Caco-2 (cell line): Measurements from ENCODE around the gene PAAF1. TPM values are rescaled to one million over a fixed set of nuclear protein-coding genes. Genes with fewer than 3 reads are reported as not detected.
A peak's percentile ranks its signal among the peaks of the same experiment; 100 is the strongest.

Source experiments
- BruUV-seq: library from RNA; stranded (reverse); fragments of 400-500 nt; replicated peaks from 2 replicates; lab custom pipeline; 2021; lab: Mats Ljungman, UMichigan
- CTCF ChIA-PET: fragments of 300-600 bp; sonication (Branson Sonifier 250); formaldehyde crosslinking; loops from one replicate; lab custom pipeline; 2022; ENCODE audit warnings: antibody characterized with exemption; lab: Charles Lee
- POLR2A ChIA-PET: fragments of 300-600 bp; sonication (Branson Sonifier 250); formaldehyde crosslinking; loops from one replicate; lab custom pipeline; 2022; ENCODE audit warnings: antibody characterized with exemption; lab: Charles Lee
- DNase-seq, 2 experiments: peaks; one replicate each; pipeline versions ENCODE4 v3.0.0 to v3.0.0-alpha.2; 2020 to 2022
- H3K27me3 ChIP-seq: replicated peaks from 2 replicates; pipeline ENCODE4 v1.6.0; 2011; ENCODE audit warnings: low read length; ENCODE audit not compliant: control insufficient read depth, insufficient read depth
- H3K36me3 ChIP-seq: 2 replicates; pipeline ENCODE4 v1.5.1; 2011; ENCODE audit warnings: low read length; ENCODE audit not compliant: control insufficient read depth, insufficient read depth
- H3K4me1 ChIP-seq: fragments of 250-450 bp; sonication (Bioruptor Pico); 2 replicates; pipeline ENCODE4 v1.5.1; 2020; ENCODE audit warnings: mild to moderate bottlenecking
- H3K4me3 ChIP-seq: 2 replicates; pipeline ENCODE4 v1.5.1; 2011; ENCODE audit warnings: low read depth, mild to moderate bottlenecking, control low read depth, low read length
- H3K9me3 ChIP-seq: fragments of 250-450 bp; sonication (Bioruptor Pico); 2 replicates; pipeline ENCODE4 v1.5.1; 2020; ENCODE audit warnings: mild to moderate bottlenecking, moderate library complexity
- H3K27ac Mint-ChIP-seq: one replicate; pipeline ENCODE4 v1.8.0; 2022; ENCODE audit warnings: mixed read lengths; ENCODE audit not compliant: unreplicated experiment
- H3K27me3 Mint-ChIP-seq: one replicate; pipeline ENCODE4 v1.8.0; 2022; ENCODE audit warnings: mixed read lengths; ENCODE audit not compliant: insufficient read depth, unreplicated experiment
- H3K36me3 Mint-ChIP-seq: one replicate; pipeline ENCODE4 v1.8.0; 2022; ENCODE audit warnings: mild to moderate bottlenecking, mixed read lengths; ENCODE audit not compliant: insufficient read depth, unreplicated experiment
- H3K4me1 Mint-ChIP-seq: one replicate; pipeline ENCODE4 v1.8.0; 2022; ENCODE audit warnings: low read depth, mixed read lengths; ENCODE audit not compliant: unreplicated experiment
- H3K4me3 Mint-ChIP-seq: one replicate; pipeline ENCODE4 v1.8.0; 2022; ENCODE audit warnings: mild to moderate bottlenecking, moderate library complexity, mixed read lengths; ENCODE audit not compliant: unreplicated experiment
- H3K9me3 Mint-ChIP-seq: one replicate; pipeline ENCODE4 v1.8.0; 2022; ENCODE audit warnings: mixed read lengths; ENCODE audit not compliant: unreplicated experiment
- CTCF ChIP-seq, 2 experiments: fragments of 200-600 bp in 1 of 2; IDR thresholded peaks; 1 replicate in 1 of 2; 2 replicates in 1 of 2; pipeline versions ENCODE4 v1.5.1 to v1.8.0; 2011 to 2022; ENCODE audit warnings: antibody characterized with exemption in 1 of 2, control low read depth in 1 of 2, inconsistent platforms in 1 of 2, low read depth in 1 of 2, low read length in 1 of 2, mild to moderate bottlenecking in 1 of 2, moderate library complexity in 1 of 2; ENCODE audit not compliant: insufficient read depth in 1 of 2, severe bottlenecking in 1 of 2, unreplicated experiment in 1 of 2
- intact Hi-C: fragments of 100-400 bp; cut with micrococcal nuclease; formaldehyde crosslinking; loops from one replicate; pipeline ENCODE4 v1.10.0; 2022; ENCODE audit not compliant: unreplicated experiment
- total RNA-seq: library from RNA; stranded (reverse); gene quantifications from 2 replicates; pipeline ENCODE4 v1.2.3, GENCODE V29; 2022

The PAAF1 gene
- total RNA-seq, 1 experiment from 2014 or later, result 51.6 TPM

DNA sequence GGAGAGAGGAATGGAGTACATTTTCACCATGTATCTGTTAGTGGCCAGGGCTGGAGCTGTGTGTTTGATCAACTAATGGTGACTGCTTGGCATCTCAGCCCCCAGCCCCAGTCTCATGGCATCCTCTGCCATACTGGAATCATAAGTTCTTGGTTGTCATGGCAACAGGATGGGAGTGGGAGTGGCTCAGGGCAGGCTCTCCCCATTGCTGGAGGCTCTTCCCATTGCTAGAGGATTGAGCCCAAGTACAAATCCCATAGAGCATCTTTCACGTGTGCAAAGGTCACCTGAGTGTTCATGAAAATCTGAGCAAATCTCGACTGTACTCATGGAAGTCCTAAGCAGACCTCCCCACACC is 88.9 kb downstream of the PAAF1 start:
- POLR2A ChIA-PET, result no interaction called here
- no peaks in the 10 kb centered on the region for H3K27me3 Mint-ChIP-seq
- peak in 1 of 2 experiments; percentile 42 for DNase-seq
- H3K4me3 Mint-ChIP-seq, result no peak overlapping the region
- Histone ChIP-seq H3K4me1 (no peaks in the 10 kb centered on the region), H3K27me3 (no peaks in the 10 kb centered on the region; the same call in 1 of the 2 replicates), H3K4me3 (no peak overlapping the region), H3K9me3 (no peaks in the 10 kb centered on the region), H3K36me3 (no peaks in the 10 kb centered on the region)
- H3K36me3 Mint-ChIP-seq, result peaks cover 10% of the 10 kb centered on the region
- BruUV-seq, result no TSS peak
- TF ChIP-seq CTCF (IDR thresholded peaks at IDR 0.05; ENCODE audit: insufficient read depth in 1 of 2, low read depth in 1 of 2, low read length in 1 of 2, severe bottlenecking in 1 of 2, unreplicated experiment in 1 of 2), result no peak
- intact Hi-C loops, result no loop called here
- H3K27ac Mint-ChIP-seq, result no peak overlapping the region
- no peaks in the 10 kb centered on the region for H3K4me1 Mint-ChIP-seq
- CTCF ChIA-PET, result interaction anchor here (0.7 kb wide), 1 partner anchor 73 kb away, joined by 3 read pairs; no protein-coding TSS in a partner anchor
- H3K9me3 Mint-ChIP-seq, result no peaks in the 10 kb centered on the region

- no peak for TF ChIP-seq CTCF (IDR thresholded peaks at IDR 0.05; ENCODE audit: insufficient read depth in 1 of 2, low read depth in 1 of 2, low read length in 1 of 2, severe bottlenecking in 1 of 2, unreplicated experiment in 1 of 2)
- DNase-seq, result peak in 1 of 2 experiments; percentile 38
- intact Hi-C loops, result no loop called here
- H3K4me3 Mint-ChIP-seq, result no peak overlapping the region
- POLR2A ChIA-PET, result no interaction called here
- Histone ChIP-seq H3K9me3 (no peaks in the 10 kb centered on the region), H3K36me3 (no peaks in the 10 kb centered on the region), H3K4me3 (no peak overlapping the region), H3K4me1 (no peaks in the 10 kb centered on the region), H3K27me3 (no peaks in the 10 kb centered on the region; the same call in 1 of the 2 replicates)
- BruUV-seq, result no TSS peak
- CTCF ChIA-PET, result no interaction called here
- no peaks in the 10 kb centered on the region for H3K4me1 Mint-ChIP-seq
- peaks cover 10% of the 10 kb centered on the region for H3K36me3 Mint-ChIP-seq
- H3K27me3 Mint-ChIP-seq, result no peaks in the 10 kb centered on the region
- H3K9me3 Mint-ChIP-seq, result no peaks in the 10 kb centered on the region
- H3K27ac Mint-ChIP-seq, result no peak overlapping the region
Observed at GRCh38 chr11:73968356-73968966, 91.7 kb downstream of the PAAF1 start.

DNA sequence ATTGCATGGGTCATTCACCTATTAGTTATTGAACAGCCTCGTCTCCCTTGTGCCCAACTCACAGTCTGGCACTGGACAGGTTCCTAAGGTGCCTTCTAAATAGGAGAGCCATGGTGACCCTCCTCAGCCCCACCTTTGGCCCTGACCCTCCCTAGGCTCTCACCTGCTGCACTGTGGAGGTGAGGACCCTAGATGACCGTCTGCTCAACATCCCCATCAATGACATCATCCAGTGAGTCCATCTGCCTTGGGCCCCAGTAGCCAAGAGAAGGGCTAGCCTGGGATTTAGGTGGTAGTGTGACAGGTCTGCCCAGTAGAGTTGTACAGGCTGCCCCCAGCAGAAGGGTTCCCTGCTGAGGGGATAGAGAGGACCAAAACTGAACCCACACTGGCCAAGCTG is 92.3 kb downstream of the PAAF1 start:
- no peaks in the 10 kb centered on the region; the same call in 1 of the 2 replicates for H3K27me3 ChIP-seq
- CTCF ChIA-PET, result no interaction called here
- intact Hi-C loops, result no loop called here
- H3K4me1 Mint-ChIP-seq, result no peaks in the 10 kb centered on the region
- no peaks in the 10 kb centered on the region for H3K9me3 Mint-ChIP-seq
- H3K9me3 ChIP-seq, result no peaks in the 10 kb centered on the region
- H3K27me3 Mint-ChIP-seq, result no peaks in the 10 kb centered on the region
- H3K36me3 Mint-ChIP-seq, result peaks cover 10% of the 10 kb centered on the region
- H3K4me1 ChIP-seq, result no peaks in the 10 kb centered on the region
- no peak for DNase-seq
- no peak overlapping the region for H3K27ac Mint-ChIP-seq
- no peak for TF ChIP-seq CTCF (IDR thresholded peaks at IDR 0.05; ENCODE audit: insufficient read depth in 1 of 2, low read depth in 1 of 2, low read length in 1 of 2, severe bottlenecking in 1 of 2, unreplicated experiment in 1 of 2)
- POLR2A ChIA-PET, result interaction anchor here (1.5 kb wide), 1 partner anchor 14 kb away, joined by 7 read pairs; the partner anchor contains the start of gene UCP2
- no peak overlapping the region for H3K4me3 Mint-ChIP-seq
- BruUV-seq, result no TSS peak
- H3K36me3 ChIP-seq, result no peaks in the 10 kb centered on the region
- H3K4me3 ChIP-seq, result no peak overlapping the region
